ENCODE measurements around the gene STOX2.
"Not testable (repeated sequence)": the region's sequence is repeated elsewhere in the genome, so short reads cannot be mapped to it uniquely, and the experiment has no call there.

STOX2 gene

GRCh38 chr4:184039963-184040383 lies 134.9 kb downstream of the STOX2 start:
- DNase-seq (ENCODE audit: low read depth, low spot score) = no peak
- no peak for TF ChIP-seq CTCF (IDR thresholded peaks at IDR 0.05; ENCODE audit: insufficient read depth, low read length, missing control alignments)
- no peak overlapping the region for H3K4me3 ChIP-seq (ENCODE audit: low read depth, low read length)
- CTCF ChIA-PET = no interaction called here
- POLR2A ChIA-PET = no interaction called here

GRCh38 chr4:184041156-184041555 lies 136.0 kb downstream of the STOX2 start:
- H3K4me3 ChIP-seq (ENCODE audit: low read depth, low read length) = no peak overlapping the region
- ChIA-PET POLR2A (no interaction called here), CTCF (no interaction called here)
- no peak for TF ChIP-seq CTCF (IDR thresholded peaks at IDR 0.05; ENCODE audit: insufficient read depth, low read length, missing control alignments)
- DNase-seq (ENCODE audit: low read depth, low spot score) = no peak

- POLR2A ChIA-PET = no interaction called here
- no peak overlapping the region for H3K4me3 ChIP-seq (ENCODE audit: low read depth, low read length)
- CTCF ChIA-PET = no interaction called here
- DNase-seq (ENCODE audit: low read depth, low spot score) = no peak
- no peak for TF ChIP-seq CTCF (IDR thresholded peaks at IDR 0.05; ENCODE audit: insufficient read depth, low read length, missing control alignments)
Observed at GRCh38 chr4:184046148-184046547, 141.0 kb downstream of the STOX2 start.

- H3K4me3 ChIP-seq (ENCODE audit: low read depth, low read length); DNase-seq (ENCODE audit: low read depth, low spot score); CTCF ChIA-PET; POLR2A ChIA-PET: not testable (repeated sequence)
Observed at GRCh38 chr4:184051262-184051661, 146.2 kb downstream of the STOX2 start.

- POLR2A ChIA-PET = no interaction called here
- H3K4me3 ChIP-seq (ENCODE audit: low read depth, low read length) = no peak overlapping the region
- no peak for TF ChIP-seq CTCF (IDR thresholded peaks at IDR 0.05; ENCODE audit: insufficient read depth, low read length, missing control alignments)
- DNase-seq (ENCODE audit: low read depth, low spot score) = no peak
- CTCF ChIA-PET = no interaction called here
Observed at GRCh38 chr4:184052616-184053015, 147.5 kb downstream of the STOX2 start.

GRCh38 chr4:184053434-184053833 lies 148.3 kb downstream of the STOX2 start:
- TF ChIP-seq CTCF (IDR thresholded peaks at IDR 0.05; ENCODE audit: insufficient read depth, low read length, missing control alignments) = no peak
- ChIA-PET CTCF (no interaction called here), POLR2A (no interaction called here)
- no peak overlapping the region for H3K4me3 ChIP-seq (ENCODE audit: low read depth, low read length)
- DNase-seq (ENCODE audit: low read depth, low spot score) = no peak

- no peak overlapping the region for H3K4me3 ChIP-seq (ENCODE audit: low read depth, low read length)
- DNase-seq (ENCODE audit: low read depth, low spot score) = no peak
- TF ChIP-seq CTCF (IDR thresholded peaks at IDR 0.05; ENCODE audit: insufficient read depth, low read length, missing control alignments) = no peak
- POLR2A ChIA-PET = no interaction called here
- CTCF ChIA-PET = no interaction called here
Observed at GRCh38 chr4:184056877-184057276, 151.8 kb downstream of the STOX2 start.

Data from AG04449 (cell line).